Activated T-helper 2 cell treated with anti-CD3 and anti-CD28 coated beads, Interferon-gamma antibody, Interleukin-2, Interleukin-4, amounts not matched to agents 10 μg/mL and 5 μg/mL and 100 μg/mL, durations not matched to agents 14 hours and 24 hours and 36 hours (primary cell): ENCODE measurements around the gene EPHA3. TPM values are rescaled to one million over a fixed set of nuclear protein-coding genes. Genes with fewer than 3 reads are reported as not detected.

Experiments used
- DNase-seq: peaks from one replicate; pipeline ENCODE4 v3.0.0; 2021; ENCODE audit warnings: low spot score
- H3K27ac Mint-ChIP-seq: one replicate; pipeline ENCODE4 v1.8.0; 2021; ENCODE audit warnings: mixed read lengths
- H3K27me3 Mint-ChIP-seq: one replicate; pipeline ENCODE4 v1.8.0; 2021; ENCODE audit warnings: low read depth, mixed read lengths
- H3K36me3 Mint-ChIP-seq: one replicate; pipeline ENCODE4 v1.8.0; 2021; ENCODE audit warnings: low read depth, mixed read lengths
- H3K4me1 Mint-ChIP-seq: one replicate; pipeline ENCODE4 v1.8.0; 2021; ENCODE audit warnings: low read depth, mixed read lengths
- H3K4me3 Mint-ChIP-seq: one replicate; pipeline ENCODE4 v1.8.0; 2021; ENCODE audit warnings: low read depth, mild to moderate bottlenecking, moderate library complexity, mixed read lengths
- H3K9me3 Mint-ChIP-seq: one replicate; pipeline ENCODE4 v1.8.0; 2021; ENCODE audit warnings: mixed read lengths
- intact Hi-C: fragments of 100-400 bp; cut with micrococcal nuclease; formaldehyde crosslinking; loops from one replicate; pipeline ENCODE4 v1.15.1; 2023
- total RNA-seq: library from RNA; stranded (reverse); gene quantifications from 2 replicates; pipeline ENCODE4 v1.2.3, GENCODE V29; 2022

The EPHA3 gene
- total RNA-seq, 1 donor from 2014 or later: not detected

GRCh38 chr3:89159605-89160004 is 52.2 kb downstream of the EPHA3 start:
- Mint-ChIP-seq H3K27ac (no peak overlapping the region), H3K4me3 (no peak overlapping the region), H3K4me1 (no peaks in the 10 kb centered on the region), H3K36me3 (no peaks in the 10 kb centered on the region), H3K9me3 (no peaks in the 10 kb centered on the region), H3K27me3 (no peaks in the 10 kb centered on the region)
- intact Hi-C loops: no loop called here
- no peak for DNase-seq

GRCh38 chr3:89164774-89165173 is 57.4 kb downstream of the EPHA3 start:
- no peak overlapping the region for H3K27ac Mint-ChIP-seq

GRCh38 chr3:89165636-89166263 is 58.3 kb downstream of the EPHA3 start:
- Mint-ChIP-seq H3K4me3 (no peak overlapping the region), H3K27ac (no peak overlapping the region), H3K27me3 (no peaks in the 10 kb centered on the region), H3K36me3 (no peaks in the 10 kb centered on the region), H3K4me1 (no peaks in the 10 kb centered on the region), H3K9me3 (no peaks in the 10 kb centered on the region)
- intact Hi-C loops: no loop called here
- DNase-seq: no peak

More at GRCh38 chr3:89164774-89165173, 57.4 kb downstream of the EPHA3 start:
- Mint-ChIP-seq H3K27me3 (no peaks in the 10 kb centered on the region), H3K9me3 (no peaks in the 10 kb centered on the region), H3K4me1 (no peaks in the 10 kb centered on the region), H3K4me3 (no peak overlapping the region), H3K36me3 (no peaks in the 10 kb centered on the region)
- DNase-seq: no peak
- intact Hi-C loops: no loop called here

GRCh38 chr3:89171687-89172545 is 64.5 kb downstream of the EPHA3 start:
- intact Hi-C loops: no loop called here
- DNase-seq: no peak
- no peaks in the 10 kb centered on the region for H3K36me3 Mint-ChIP-seq
- H3K4me1 Mint-ChIP-seq: no peaks in the 10 kb centered on the region
- no peak overlapping the region for H3K4me3 Mint-ChIP-seq
- no peaks in the 10 kb centered on the region for H3K27me3 Mint-ChIP-seq
- no peaks in the 10 kb centered on the region for H3K9me3 Mint-ChIP-seq
- H3K27ac Mint-ChIP-seq: no peak overlapping the region

GRCh38 chr3:89173546-89173945 is 66.1 kb downstream of the EPHA3 start:
- Mint-ChIP-seq H3K27ac (no peak overlapping the region), H3K4me1 (no peaks in the 10 kb centered on the region), H3K36me3 (no peaks in the 10 kb centered on the region), H3K27me3 (no peaks in the 10 kb centered on the region), H3K4me3 (no peak overlapping the region), H3K9me3 (peaks cover 5% of the 10 kb centered on the region)
- no peak for DNase-seq
- intact Hi-C loops: no loop called here

GRCh38 chr3:89179355-89180001 is 72.1 kb downstream of the EPHA3 start:
- H3K4me3 Mint-ChIP-seq: no peak overlapping the region

GRCh38 chr3:89180334-89180733 is 72.9 kb downstream of the EPHA3 start:
- DNase-seq: no peak
- Mint-ChIP-seq H3K36me3 (no peaks in the 10 kb centered on the region), H3K9me3 (peaks cover 13% of the 10 kb centered on the region), H3K27ac (no peak overlapping the region), H3K27me3 (no peaks in the 10 kb centered on the region), H3K4me3 (no peak overlapping the region), H3K4me1 (no peaks in the 10 kb centered on the region)
- intact Hi-C loops: no loop called here

More at GRCh38 chr3:89179355-89180001, 72.1 kb downstream of the EPHA3 start:
- Mint-ChIP-seq H3K36me3 (no peaks in the 10 kb centered on the region), H3K4me1 (no peaks in the 10 kb centered on the region), H3K27me3 (no peaks in the 10 kb centered on the region), H3K27ac (no peak overlapping the region), H3K9me3 (peaks cover 13% of the 10 kb centered on the region)
- intact Hi-C loops: no loop called here
- no peak for DNase-seq

- intact Hi-C loops: no loop called here
- H3K27ac Mint-ChIP-seq: no peak overlapping the region
Measured at GRCh38 chr3:89182056-89182455, 74.6 kb downstream of the EPHA3 start.

GRCh38 chr3:89184151-89184995 is 77.0 kb downstream of the EPHA3 start:
- H3K9me3 Mint-ChIP-seq: peaks cover 14% of the 10 kb centered on the region

More at GRCh38 chr3:89182056-89182455, 74.6 kb downstream of the EPHA3 start:
- Mint-ChIP-seq H3K27me3 (no peaks in the 10 kb centered on the region), H3K36me3 (no peaks in the 10 kb centered on the region), H3K9me3 (peaks cover 13% of the 10 kb centered on the region), H3K4me3 (no peak overlapping the region), H3K4me1 (no peaks in the 10 kb centered on the region)
- DNase-seq: no peak

GRCh38 chr3:89186456-89186855 is 79.0 kb downstream of the EPHA3 start:
- Mint-ChIP-seq H3K27ac (no peak overlapping the region), H3K4me1 (no peaks in the 10 kb centered on the region), H3K36me3 (no peaks in the 10 kb centered on the region), H3K27me3 (no peaks in the 10 kb centered on the region), H3K9me3 (peaks cover 14% of the 10 kb centered on the region), H3K4me3 (no peak overlapping the region)
- intact Hi-C loops: no loop called here
- no peak for DNase-seq

More at GRCh38 chr3:89184151-89184995, 77.0 kb downstream of the EPHA3 start:
- intact Hi-C loops: no loop called here
- H3K27ac Mint-ChIP-seq: no peak overlapping the region
- DNase-seq: no peak
- no peak overlapping the region for H3K4me3 Mint-ChIP-seq
- H3K36me3 Mint-ChIP-seq: no peaks in the 10 kb centered on the region
- no peaks in the 10 kb centered on the region for H3K4me1 Mint-ChIP-seq
- H3K27me3 Mint-ChIP-seq: no peaks in the 10 kb centered on the region

GRCh38 chr3:89198591-89198990 is 91.2 kb downstream of the EPHA3 start:
- intact Hi-C loops: no loop called here
- no peaks in the 10 kb centered on the region for H3K27me3 Mint-ChIP-seq
- H3K4me1 Mint-ChIP-seq: no peaks in the 10 kb centered on the region
- no peaks in the 10 kb centered on the region for H3K36me3 Mint-ChIP-seq
- H3K9me3 Mint-ChIP-seq: peaks cover 18% of the 10 kb centered on the region
- H3K27ac Mint-ChIP-seq: no peak overlapping the region
- no peak overlapping the region for H3K4me3 Mint-ChIP-seq
- no peak for DNase-seq

GRCh38 chr3:89212619-89213018 is 105.2 kb downstream of the EPHA3 start:
- Mint-ChIP-seq H3K27me3 (no peaks in the 10 kb centered on the region), H3K4me1 (no peaks in the 10 kb centered on the region), H3K36me3 (no peaks in the 10 kb centered on the region), H3K27ac (no peak overlapping the region), H3K4me3 (no peak overlapping the region), H3K9me3 (peaks cover 4% of the 10 kb centered on the region)
- DNase-seq: no peak
- intact Hi-C loops: no loop called here
